Tibial nerve (tissue), 4 donors: ENCODE results near the gene MINPP1. TPM values are rescaled to one million over a fixed set of nuclear protein-coding genes. Genes with fewer than 3 reads are reported as not detected.

Experiments used
- DNase-seq, 2 donors: peaks; one replicate each; pipeline ENCODE4 v3.0.0-alpha.2; 2019; ENCODE audit warnings: low spot score in 2 of 2
- H3K27ac ChIP-seq, 4 donors: fragments of 200-600 bp; sonication (generic) in 3 of 4; one replicate each; pipeline ENCODE4 v1.5.1; 2017 to 2019; ENCODE audit warnings: mild to moderate bottlenecking in 1 of 4
- H3K27me3 ChIP-seq, 2 donors: fragments of 200-600 bp; sonication (generic) in 1 of 2; one replicate each; pipeline versions ENCODE4 v1.5.1 to v1.6.0; 2017 to 2019
- H3K36me3 ChIP-seq, 3 donors: fragments of 200-600 bp; sonication (generic); one replicate each; pipeline ENCODE4 v1.5.1; 2018 to 2019
- H3K4me1 ChIP-seq, 4 donors: fragments of 200-600 bp; sonication (generic) in 3 of 4; one replicate each; pipeline ENCODE4 v1.5.1; 2017 to 2019
- H3K4me3 ChIP-seq, 4 donors: fragments of 200-600 bp; sonication (generic) in 3 of 4; one replicate each; pipeline ENCODE4 v1.5.1; 2017 to 2019; ENCODE audit warnings: mild to moderate bottlenecking in 1 of 4, moderate library complexity in 1 of 4
- H3K9me3 ChIP-seq, 4 donors: fragments of 200-600 bp; sonication (generic) in 3 of 4; one replicate each; pipeline ENCODE4 v1.5.1; 2017 to 2019
- CTCF ChIP-seq, 5 experiments: fragments of 200-600 bp in 3 of 5; fragments of 450-650 bp in 2 of 5; sonication (generic) in 3 of 5; IDR thresholded peaks; one replicate each; pipeline ENCODE4 v1.5.1; 2016 to 2019; ENCODE audit warnings: antibody characterized with exemption in 5 of 5, mild to moderate bottlenecking in 3 of 5, moderate library complexity in 2 of 5
- EP300 ChIP-seq, 2 donors: sonication (generic); formaldehyde crosslinking; IDR thresholded peaks; one replicate each; pipeline ENCODE4 v1.6.1; 2017; ENCODE audit warnings: antibody characterized with exemption in 2 of 2, mild to moderate bottlenecking in 1 of 2
- POLR2A ChIP-seq, 2 donors: fragments of 450-650 bp; IDR thresholded peaks; one replicate each; pipeline ENCODE4 v1.6.1; 2017; ENCODE audit warnings: antibody characterized with exemption in 2 of 2, mild to moderate bottlenecking in 2 of 2, moderate library complexity in 2 of 2
- WGBS, 2 donors: methylation state at CpG; one replicate each; pipeline ENCODE4 v1.1.5; 2018; 5-methylcytosine and 5-hydroxymethylcytosine counted together
- total RNA-seq, 4 donors: library from RNA; depleted of rRNA; stranded (reverse); fragments of >200 nt; gene quantifications; one replicate each; pipeline ENCODE4 v1.1.0, GENCODE V29; 2016

MINPP1 gene
- total RNA-seq, 4 donors from 2014 or later = 11.1 to 18.8 (median 13.5) TPM

- H3K36me3 ChIP-seq = peaks cover 0 to 60% (median 0%) of the 10 kb centered on the region in 3 donors
- H3K27me3 ChIP-seq = no peaks in the 10 kb centered on the region
- 84 to 96% methylated on average over 3 of the region's 3 CpGs for WGBS, 2 donors
- H3K4me1 ChIP-seq = peaks cover 0 to 4% (median 0%) of the 10 kb centered on the region in 4 donors
- no peak overlapping the region for H3K4me3 ChIP-seq
- no peak for DNase-seq
- no peak overlapping the region for H3K27ac ChIP-seq
- TF ChIP-seq CTCF (IDR thresholded peaks at IDR 0.05) (no peak), POLR2A (IDR thresholded peaks at IDR 0.05) (no peak), EP300 (IDR thresholded peaks at IDR 0.05) (no peak)
- H3K9me3 ChIP-seq = no peaks in the 10 kb centered on the region
Observed at GRCh38 chr10:87518937-87519336, 14.2 kb downstream of the MINPP1 start.

- Histone ChIP-seq H3K27ac (no peak overlapping the region), H3K4me3 (no peak overlapping the region), H3K4me1 (peaks cover 0 to 4% (median 0%) of the 10 kb centered on the region in 4 donors), H3K36me3 (peaks cover 0 to 58% (median 0%) of the 10 kb centered on the region in 3 donors), H3K27me3 (no peaks in the 10 kb centered on the region), H3K9me3 (no peaks in the 10 kb centered on the region)
- no peak for DNase-seq
- TF ChIP-seq CTCF (IDR thresholded peaks at IDR 0.05) (no peak), POLR2A (IDR thresholded peaks at IDR 0.05) (no peak), EP300 (IDR thresholded peaks at IDR 0.05) (no peak)
- 94 to 97% methylated on average over 2 of the region's 2 CpGs for WGBS, 2 donors
Observed at GRCh38 chr10:87519582-87519981, 14.9 kb downstream of the MINPP1 start.

DNA sequence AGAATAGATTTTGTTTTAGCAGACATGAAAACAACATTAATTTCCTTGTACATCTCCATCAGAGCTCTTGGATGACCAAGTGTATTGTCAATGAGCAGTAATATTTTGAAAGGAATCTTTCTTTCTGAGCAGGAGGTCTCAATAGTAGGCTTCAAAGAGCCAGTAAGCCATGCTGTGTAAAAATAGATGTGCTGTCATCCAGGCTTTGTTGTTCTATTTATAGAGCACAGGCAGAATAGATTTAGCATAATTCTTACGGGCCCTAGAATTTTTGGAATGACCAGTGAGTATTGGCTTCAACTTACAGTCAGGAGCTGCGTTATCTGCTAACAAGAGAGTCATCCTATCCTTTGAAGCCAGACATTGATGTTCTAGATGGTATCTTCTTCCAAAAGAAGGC, 19.0 kb downstream of the MINPP1 start:
- TF ChIP-seq EP300 (IDR thresholded peaks at IDR 0.05) (no peak), CTCF (IDR thresholded peaks at IDR 0.05) (no peak)
- Histone ChIP-seq H3K27me3 (no peaks in the 10 kb centered on the region), H3K36me3 (peaks cover 0 to 48% (median 0%) of the 10 kb centered on the region in 3 donors), H3K4me1 (peaks cover 0 to 4% (median 0%) of the 10 kb centered on the region in 4 donors), H3K9me3 (peaks cover 0 to 15% (median 2%) of the 10 kb centered on the region in 4 donors), H3K27ac (no peak overlapping the region), H3K4me3 (no peak overlapping the region)
- no peak for DNase-seq
- 67 to 73% methylated on average over 2 of the region's 2 CpGs for WGBS, 2 donors

- no peak for DNase-seq
- no peak overlapping the region for H3K4me3 ChIP-seq
- H3K4me1 ChIP-seq = peaks cover 0 to 4% (median 0%) of the 10 kb centered on the region in 4 donors
- peaks cover 0 to 17% (median 2%) of the 10 kb centered on the region in 4 donors for H3K9me3 ChIP-seq
- no peaks in the 10 kb centered on the region for H3K27me3 ChIP-seq
- H3K36me3 ChIP-seq = peaks cover 0 to 48% (median 0%) of the 10 kb centered on the region in 3 donors
- TF ChIP-seq POLR2A (IDR thresholded peaks at IDR 0.05) = no peak
- no peak for TF ChIP-seq CTCF (IDR thresholded peaks at IDR 0.05)
- no peak for TF ChIP-seq EP300 (IDR thresholded peaks at IDR 0.05)
- no peak overlapping the region for H3K27ac ChIP-seq
Observed at GRCh38 chr10:87524296-87524695, 19.6 kb downstream of the MINPP1 start.

DNA sequence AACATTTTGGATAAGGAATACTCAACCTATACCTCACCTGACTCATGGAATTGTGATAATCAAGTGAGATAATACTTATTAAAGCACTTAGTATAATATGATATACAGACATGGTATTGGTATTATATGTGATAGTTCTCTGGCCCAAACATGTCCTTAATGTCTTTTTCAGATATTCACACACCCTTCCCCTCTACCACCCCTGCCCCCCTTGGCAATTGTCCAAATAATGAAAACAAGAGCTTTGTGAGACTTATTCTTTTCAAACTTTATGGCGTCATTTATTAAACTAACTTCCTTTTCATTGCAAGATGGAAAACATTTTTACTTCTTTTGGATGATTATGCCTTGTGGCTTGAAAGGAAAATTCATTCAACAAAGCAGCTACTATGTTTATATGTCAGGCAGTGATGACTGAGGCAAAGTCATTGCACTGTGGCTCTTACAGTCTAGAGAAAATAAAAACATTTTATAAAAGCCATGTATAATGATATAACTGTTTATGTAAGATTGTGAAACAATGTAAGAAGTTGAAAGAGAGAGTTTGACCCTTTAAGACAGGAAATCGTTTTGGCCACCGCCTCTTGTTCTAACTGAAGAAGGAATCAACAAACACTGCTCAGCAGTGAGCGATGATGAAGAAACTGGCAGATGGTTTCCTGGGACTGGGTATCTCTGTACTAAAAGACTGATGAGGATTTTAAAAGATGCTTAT, 27.4 kb downstream of the MINPP1 start:
- Histone ChIP-seq H3K4me1 (peaks cover 0 to 24% (median 4%) of the 10 kb centered on the region in 4 donors), H3K36me3 (peaks cover 0 to 37% (median 0%) of the 10 kb centered on the region in 3 donors), H3K27ac (peak overlapping the region in 3 of 4 donors; percentile 2 to 45 (median 44)), H3K9me3 (peaks cover 0 to 21% (median 0%) of the 10 kb centered on the region in 4 donors), H3K4me3 (no peak overlapping the region), H3K27me3 (no peaks in the 10 kb centered on the region)
- WGBS, 2 donors = 22 to 32% methylated on average over 4 of the region's 4 CpGs
- peak in 1 of 2 donors; percentile 60 for DNase-seq
- TF ChIP-seq POLR2A (IDR thresholded peaks at IDR 0.05) (no peak), EP300 (IDR thresholded peaks at IDR 0.05) (peak in 1 of 2 donors; percentile 46)
